ENCODE results near the gene SLC37A4. TPM values are rescaled to one million over a fixed set of nuclear protein-coding genes. Genes with fewer than 3 reads are reported as not detected.

The SLC37A4 gene
- total and polyA plus RNA-seq, 2 of the 13 experiments (the other 11 are each of a cell fraction or from before 2014, with no cell fraction given) = 43.0 to 56.1 TPM

- CTCF ChIA-PET (ENCODE audit: low intra/inter-chr PET ratio, low total read pairs) = no interaction called here
- BruUV-seq (replicated peaks) = no TSS peak
- TF ChIP-seq ZNF674 (CRISPR knock-in tag; IDR thresholded peaks at IDR 0.05; ENCODE audit: low read depth) = no peak
- no peak for TF ChIP-seq NFATC3 (CRISPR knock-in tag; IDR thresholded peaks at IDR 0.05)
- TF ChIP-seq ZFP1 (CRISPR knock-in tag; IDR thresholded peaks at IDR 0.05) = no peak
- 0 out of 2 replicates have a peak, but pooled peaks have one; percentile 35 for TF ChIP-seq THRA (CRISPR knock-in tag; IDR thresholded peaks at IDR 0.05; ENCODE audit: borderline replicate concordance)
- TF ChIP-seq ZNF609 (CRISPR knock-in tag; IDR thresholded peaks at IDR 0.05; ENCODE audit: borderline replicate concordance) = 0 out of 2 replicates have a peak, but pooled peaks have one; percentile 14
- no peak for TF ChIP-seq ONECUT2 (CRISPR knock-in tag; IDR thresholded peaks at IDR 0.05)
- no peak for TF ChIP-seq NPAS2 (CRISPR knock-in tag; IDR thresholded peaks at IDR 0.05; ENCODE audit: borderline replicate concordance)
- TF ChIP-seq SP2 (CRISPR knock-in tag; IDR thresholded peaks at IDR 0.05) = peak; percentile 74
- no peak for TF ChIP-seq ZNF672 (CRISPR knock-in tag; IDR thresholded peaks at IDR 0.05)
- no peak; the same call in 1 of the 2 replicates for TF ChIP-seq ZNF558 (CRISPR knock-in tag; IDR thresholded peaks at IDR 0.05; ENCODE audit: borderline replicate concordance)
- TF ChIP-seq, protein P1, sequence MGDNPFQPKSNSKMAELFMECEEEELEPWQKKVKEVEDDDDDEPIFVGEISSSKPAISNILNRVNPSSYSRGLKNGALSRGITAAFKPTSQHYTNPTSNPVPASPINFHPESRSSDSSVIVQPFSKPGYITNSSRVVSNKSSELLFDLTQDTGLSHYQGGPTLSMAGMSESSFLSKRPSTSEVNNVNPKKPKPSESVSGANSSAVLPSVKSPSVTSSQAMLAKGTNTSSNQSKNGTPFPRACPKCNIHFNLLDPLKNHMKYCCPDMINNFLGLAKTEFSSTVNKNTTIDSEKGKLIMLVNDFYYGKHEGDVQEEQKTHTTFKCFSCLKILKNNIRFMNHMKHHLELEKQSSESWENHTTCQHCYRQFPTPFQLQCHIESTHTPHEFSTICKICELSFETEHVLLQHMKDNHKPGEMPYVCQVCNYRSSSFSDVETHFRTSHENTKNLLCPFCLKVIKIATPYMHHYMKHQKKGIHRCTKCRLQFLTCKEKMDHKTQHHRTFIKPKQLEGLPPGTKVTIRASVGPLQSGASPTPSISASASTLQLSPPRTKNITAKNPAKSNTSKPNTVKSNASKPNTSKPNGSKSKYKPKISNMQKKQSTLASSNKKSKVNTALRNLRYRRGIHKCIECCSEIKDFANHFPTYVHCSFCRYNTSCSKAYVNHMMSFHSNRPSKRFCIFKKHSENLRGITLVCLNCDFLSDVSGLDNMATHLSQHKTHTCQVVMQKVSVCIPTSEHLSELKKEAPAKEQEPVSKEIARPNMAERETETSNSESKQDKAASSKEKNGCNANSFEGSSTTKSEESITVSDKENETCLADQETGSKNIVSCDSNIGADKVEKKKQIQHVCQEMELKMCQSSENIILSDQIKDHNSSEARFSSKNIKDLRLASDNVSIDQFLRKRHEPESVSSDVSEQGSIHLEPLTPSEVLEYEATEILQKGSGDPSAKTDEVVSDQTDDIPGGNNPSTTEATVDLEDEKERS (CRISPR knock-in tag; IDR thresholded peaks at IDR 0.05) = no peak
- TF ChIP-seq GTF2F1 (IDR thresholded peaks at IDR 0.05; ENCODE audit: low read length) = no peak
- no peak for TF ChIP-seq ZNF235 (CRISPR knock-in tag; IDR thresholded peaks at IDR 0.05; ENCODE audit: borderline replicate concordance)
- no peak for TF ChIP-seq PAF1 (CRISPR knock-in tag; IDR thresholded peaks at IDR 0.05)
- no peak for TF ChIP-seq PAX8 (CRISPR knock-in tag; IDR thresholded peaks at IDR 0.05; ENCODE audit: borderline replicate concordance)
Observed at GRCh38 chr11:119057000-119057769, 26.5 kb upstream of the SLC37A4 start, which contains the start of gene HYOU1. Gene HYOU1, minus strand, starts transcription at chr11:119057205. Its CDS starts 1,045 bp downstream, at chr11:119056160.

More at GRCh38 chr11:119057000-119057769, 26.5 kb upstream of the SLC37A4 start, which contains the start of gene HYOU1:
- Histone ChIP-seq H3K79me2 (ENCODE audit: insufficient read depth, low read length) (peaks cover 25% of the 10 kb centered on the region), H3K4me1 (ENCODE audit: insufficient read depth, low read length) (peaks cover 23% of the 10 kb centered on the region), H3K27ac (ENCODE audit: extremely low read length, insufficient read depth, low read length) (peak within 1 kb of the TSS; percentile 88), H3K27me3 (ENCODE audit: control insufficient read depth in 1 of 2, insufficient read depth in 2 of 2, low read length in 2 of 2) (no peaks in the 10 kb centered on the region), H3K4me2 (ENCODE audit: low read depth, low read length) (peak within 1 kb of the TSS; percentile 88), H3K36me3 (replicated peaks in 1 of 2; ENCODE audit: control insufficient read depth in 1 of 2, insufficient read depth in 2 of 2, low read length in 2 of 2) (peaks cover 20 to 32% of the 10 kb centered on the region in 2 experiments), H4K20me1 (ENCODE audit: insufficient read depth, low read length) (no peaks in the 10 kb centered on the region), H2AFZ (ENCODE audit: low read length) (no peak within 1 kb of the TSS), H3K9ac (ENCODE audit: insufficient read depth, low read depth, low read length) (peak within 1 kb of the TSS; percentile 99), H3K4me3 (replicated peaks in 1 of 3; ENCODE audit: insufficient read depth in 1 of 3, low read depth in 2 of 3, low read length in 3 of 3) (peak within 1 kb of the TSS; percentile 75 to 87 (median 82)), H3K9me3 (ENCODE audit: low read length) (no peaks in the 10 kb centered on the region)
- ATAC-seq (peak; percentile 92), FAIRE-seq (peak; percentile 15), DNase-seq (ENCODE audit: low spot score) (peak; percentile 93)
- in situ Hi-C loops (cut with HindIII; ENCODE audit: extremely low pct_ligation_motif_present, low pct_unique_long_range_greater_than_20kb) = no loop called here
- intact Hi-C loops (cut with micrococcal nuclease; ENCODE audit: unreplicated experiment) = loop anchor here (1.0 to 2.0 kb wide), 3 partner anchors 10 to 39 kb away; partner anchors contain the start of genes RPS25, TRAPPC4 and VPS11
- WGBS (ENCODE audit: low lambda C conversion rate) = under 1% methylated on average over 35 of the region's 79 CpGs
- POLR2A ChIA-PET = interaction anchor here (0.6 to 2.5 kb wide), 19 partner anchors 10 to 383 kb away, joined by 3 to 20 read pairs (median 4); partner anchors contain the start of genes CENATAC, DPAGT1, HMBS and RPS25

Measured in HepG2 (cell line).